Measurements from ENCODE around the gene SRC.

SRC gene

DNA sequence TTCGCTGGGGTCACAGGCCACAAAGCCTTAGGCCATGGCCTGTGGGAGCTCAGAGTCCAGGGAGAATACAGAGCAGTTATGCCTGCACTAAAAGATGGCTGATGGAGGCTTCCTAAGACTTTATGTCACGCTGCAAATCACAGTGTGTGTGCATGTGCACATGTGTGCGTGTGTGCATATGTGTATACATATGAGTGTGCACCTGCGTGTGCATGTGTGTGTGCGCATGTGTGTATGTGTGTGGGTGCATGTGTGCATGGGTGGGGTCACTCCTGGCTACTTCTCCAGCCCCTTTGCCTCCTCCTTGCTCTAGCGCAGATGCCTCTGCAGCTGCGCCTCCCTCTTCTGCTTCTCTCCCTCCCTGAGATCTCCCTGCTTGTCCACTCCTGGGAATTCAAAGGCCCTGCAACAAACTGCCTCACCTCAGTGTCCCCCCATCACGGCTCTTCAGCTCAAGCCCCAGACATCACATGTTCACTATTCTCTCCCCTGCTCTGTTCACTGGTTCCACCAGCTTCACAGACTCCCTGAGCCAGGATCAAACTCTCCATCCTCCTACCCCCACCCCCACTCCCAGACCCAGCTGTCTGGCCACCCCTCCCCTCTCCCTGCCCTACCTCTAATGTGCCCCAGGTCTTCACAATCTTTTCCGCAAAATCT is 90.7 kb downstream of the SRC start:
- H3K4me1 ChIP-seq (ENCODE audit: control insufficient read depth in 1 of 2, insufficient read depth in 1 of 2, low read depth in 1 of 2, low read length in 1 of 2): no peaks in the 10 kb centered on the region
- TF ChIP-seq, protein P1, sequence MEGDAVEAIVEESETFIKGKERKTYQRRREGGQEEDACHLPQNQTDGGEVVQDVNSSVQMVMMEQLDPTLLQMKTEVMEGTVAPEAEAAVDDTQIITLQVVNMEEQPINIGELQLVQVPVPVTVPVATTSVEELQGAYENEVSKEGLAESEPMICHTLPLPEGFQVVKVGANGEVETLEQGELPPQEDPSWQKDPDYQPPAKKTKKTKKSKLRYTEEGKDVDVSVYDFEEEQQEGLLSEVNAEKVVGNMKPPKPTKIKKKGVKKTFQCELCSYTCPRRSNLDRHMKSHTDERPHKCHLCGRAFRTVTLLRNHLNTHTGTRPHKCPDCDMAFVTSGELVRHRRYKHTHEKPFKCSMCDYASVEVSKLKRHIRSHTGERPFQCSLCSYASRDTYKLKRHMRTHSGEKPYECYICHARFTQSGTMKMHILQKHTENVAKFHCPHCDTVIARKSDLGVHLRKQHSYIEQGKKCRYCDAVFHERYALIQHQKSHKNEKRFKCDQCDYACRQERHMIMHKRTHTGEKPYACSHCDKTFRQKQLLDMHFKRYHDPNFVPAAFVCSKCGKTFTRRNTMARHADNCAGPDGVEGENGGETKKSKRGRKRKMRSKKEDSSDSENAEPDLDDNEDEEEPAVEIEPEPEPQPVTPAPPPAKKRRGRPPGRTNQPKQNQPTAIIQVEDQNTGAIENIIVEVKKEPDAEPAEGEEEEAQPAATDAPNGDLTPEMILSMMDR (IDR thresholded peaks at IDR 0.05): no peak
- H3K27me3 ChIP-seq: peaks cover 11% of the 10 kb centered on the region
- H3K4me3 ChIP-seq (ENCODE audit: low read depth in 1 of 2, low read length in 1 of 2): no peak overlapping the region
- H3K9me3 ChIP-seq: no peaks in the 10 kb centered on the region
- H3K27ac ChIP-seq: no peak overlapping the region
- no peaks in the 10 kb centered on the region for H3K36me3 ChIP-seq

GRCh38 chr20:37437676-37438075 is 91.7 kb downstream of the SRC start:
- H3K4me3 ChIP-seq (ENCODE audit: low read depth in 1 of 2, low read length in 1 of 2): no peak overlapping the region

GRCh38 chr20:37438464-37439222 is 92.7 kb downstream of the SRC start:
- H3K4me3 ChIP-seq (ENCODE audit: low read depth in 1 of 2, low read length in 1 of 2): no peak overlapping the region
- H3K27ac ChIP-seq: no peak overlapping the region
- TF ChIP-seq, protein P1 (IDR thresholded peaks at IDR 0.05): no peak
- no peaks in the 10 kb centered on the region for H3K9me3 ChIP-seq
- H3K36me3 ChIP-seq: no peaks in the 10 kb centered on the region
- H3K27me3 ChIP-seq: peaks cover 3% of the 10 kb centered on the region
- no peaks in the 10 kb centered on the region for H3K4me1 ChIP-seq (ENCODE audit: control insufficient read depth in 1 of 2, insufficient read depth in 1 of 2, low read depth in 1 of 2, low read length in 1 of 2)

More at GRCh38 chr20:37437676-37438075, 91.7 kb downstream of the SRC start:
- H3K9me3 ChIP-seq: no peaks in the 10 kb centered on the region
- no peaks in the 10 kb centered on the region for H3K4me1 ChIP-seq (ENCODE audit: control insufficient read depth in 1 of 2, insufficient read depth in 1 of 2, low read depth in 1 of 2, low read length in 1 of 2)
- peaks cover 6% of the 10 kb centered on the region for H3K27me3 ChIP-seq
- TF ChIP-seq, protein P1 (IDR thresholded peaks at IDR 0.05): no peak
- no peaks in the 10 kb centered on the region for H3K36me3 ChIP-seq
- no peak overlapping the region for H3K27ac ChIP-seq

DNA sequence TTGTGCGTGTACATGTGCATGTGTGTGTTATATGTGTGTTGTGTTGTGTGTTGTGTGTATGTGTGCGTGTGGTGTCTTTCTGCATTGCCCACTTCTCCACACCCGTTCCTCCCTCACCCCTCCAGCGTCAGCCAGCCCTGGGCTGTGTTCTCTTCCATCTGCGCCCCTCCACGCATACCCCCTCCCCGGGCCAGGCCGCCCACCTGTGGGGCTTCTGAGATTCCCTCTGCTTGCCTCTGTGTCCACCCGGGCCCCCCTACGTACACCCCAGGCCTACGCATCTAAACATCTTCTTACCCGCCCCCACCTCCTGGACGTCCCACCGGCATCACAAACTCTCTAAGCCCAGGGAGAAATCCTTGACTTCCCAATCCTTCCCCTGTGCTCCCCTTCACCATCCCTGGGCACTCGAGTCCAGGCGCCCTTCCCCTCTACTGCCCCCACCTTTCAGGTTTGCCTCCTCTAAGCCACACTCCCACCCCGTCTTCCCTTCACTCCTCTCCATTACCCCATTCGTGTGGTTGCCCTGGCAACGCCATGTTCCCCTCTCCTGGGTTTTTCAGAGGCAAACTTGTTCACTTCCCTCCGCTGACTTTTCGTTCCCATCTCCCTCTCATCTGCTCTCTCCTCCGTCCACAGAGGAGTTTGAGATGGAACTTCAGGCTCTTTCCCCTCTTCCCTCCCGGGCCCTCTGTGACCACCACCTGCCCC is 93.4 kb downstream of the SRC start:
- Histone ChIP-seq H3K4me1 (ENCODE audit: control insufficient read depth in 1 of 2, insufficient read depth in 1 of 2, low read depth in 1 of 2, low read length in 1 of 2) (no peaks in the 10 kb centered on the region), H3K4me3 (ENCODE audit: low read depth in 1 of 2, low read length in 1 of 2) (no peak overlapping the region), H3K9me3 (no peaks in the 10 kb centered on the region), H3K36me3 (no peaks in the 10 kb centered on the region), H3K27ac (no peak overlapping the region), H3K27me3 (peaks cover 2% of the 10 kb centered on the region)
- TF ChIP-seq, protein P1 (IDR thresholded peaks at IDR 0.05): no peak

DNA sequence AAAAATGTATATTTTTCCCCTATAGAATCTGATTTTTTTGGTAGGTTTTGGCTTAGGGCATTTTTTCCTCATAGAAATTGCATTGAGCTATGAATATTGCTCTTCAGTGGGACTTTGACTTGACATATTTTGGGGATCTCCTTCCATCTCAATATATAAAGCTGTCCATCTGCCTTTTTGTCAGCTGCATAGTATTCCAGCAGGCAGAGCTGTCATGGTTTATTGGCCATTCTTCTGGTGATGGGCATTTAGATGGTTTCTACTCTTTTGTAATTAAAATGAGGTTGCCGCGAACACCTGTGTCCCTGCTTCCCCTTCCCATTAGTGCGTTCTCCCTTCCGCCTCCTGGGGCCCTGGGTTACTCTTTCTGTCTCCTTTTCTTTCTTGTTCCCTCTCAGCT is 95.1 kb downstream of the SRC start:
- Histone ChIP-seq H3K9me3 (no peaks in the 10 kb centered on the region), H3K27ac (no peak overlapping the region), H3K27me3 (no peaks in the 10 kb centered on the region), H3K36me3 (no peaks in the 10 kb centered on the region), H3K4me1 (ENCODE audit: control insufficient read depth in 1 of 2, insufficient read depth in 1 of 2, low read depth in 1 of 2, low read length in 1 of 2) (no peaks in the 10 kb centered on the region), H3K4me3 (ENCODE audit: low read depth in 1 of 2, low read length in 1 of 2) (no peak overlapping the region)
- TF ChIP-seq, protein P1 (IDR thresholded peaks at IDR 0.05): no peak
